COLO829 (cell line): ENCODE results near the gene PCSK5.

Experiments
- DNase-seq: peaks from one replicate; pipeline ENCODE4 v3.0.0; 2012; ENCODE audit warnings: low spot score

The PCSK5 gene

DNA sequence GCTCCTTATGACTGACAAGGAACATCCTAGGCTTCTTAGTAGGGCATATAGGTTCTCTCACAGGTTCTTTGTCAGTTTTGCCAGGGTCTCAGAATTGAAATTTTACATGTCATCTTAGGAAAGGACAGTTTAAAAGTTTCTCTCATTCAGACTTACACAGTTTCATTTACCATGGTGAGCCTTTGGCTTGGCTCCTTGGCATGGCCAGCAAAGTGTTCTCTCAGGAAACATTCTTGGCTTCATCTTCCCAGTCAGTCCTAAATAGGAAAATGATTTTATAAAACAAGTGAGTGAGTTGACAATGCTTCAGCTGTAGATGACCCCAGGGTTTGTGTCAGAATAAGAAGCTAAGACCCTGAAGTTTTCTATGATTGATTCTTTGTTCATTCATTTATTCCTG lies 191.6 kb downstream of the PCSK5 start:
- DNase-seq: no peak

DNA sequence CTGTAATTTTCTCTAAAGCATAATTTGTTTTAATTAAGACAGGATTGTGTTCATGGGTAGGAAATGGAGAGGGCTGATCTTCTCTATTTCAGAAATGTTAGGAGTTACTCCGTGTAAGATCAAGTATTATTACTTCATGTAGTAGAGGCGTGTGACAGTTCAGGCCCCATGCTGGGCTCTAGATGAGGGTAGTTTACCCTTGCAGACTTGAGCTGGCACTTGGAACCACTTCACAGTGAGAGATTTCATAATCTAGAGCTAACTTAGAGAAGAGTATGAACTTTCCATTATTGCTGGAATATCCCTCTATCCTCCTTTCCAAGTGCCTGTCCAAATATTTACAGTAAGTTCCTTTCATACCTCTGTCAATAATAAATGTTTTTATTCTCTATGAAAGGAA lies 195.1 kb downstream of the PCSK5 start:
- DNase-seq: no peak

DNA sequence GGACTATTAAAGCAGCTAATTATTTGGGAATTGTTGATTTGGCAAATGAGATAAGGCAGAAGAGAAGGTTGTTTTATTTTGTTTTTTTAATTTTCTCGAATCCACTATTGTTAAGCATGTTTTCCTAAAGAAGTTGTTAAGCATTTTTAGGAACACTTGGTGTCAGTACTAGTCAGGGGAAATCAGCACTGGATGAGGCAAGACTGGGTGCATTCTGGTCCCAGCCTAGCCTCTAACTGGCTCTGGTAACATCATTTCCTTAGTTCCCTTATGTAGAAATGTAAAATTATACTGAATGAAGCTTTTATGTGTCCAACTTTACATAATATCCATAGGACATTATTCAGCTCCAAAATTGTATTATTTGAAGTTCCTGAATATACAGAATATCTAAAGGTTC lies 196.1 kb downstream of the PCSK5 start:
- no peak for DNase-seq

DNA sequence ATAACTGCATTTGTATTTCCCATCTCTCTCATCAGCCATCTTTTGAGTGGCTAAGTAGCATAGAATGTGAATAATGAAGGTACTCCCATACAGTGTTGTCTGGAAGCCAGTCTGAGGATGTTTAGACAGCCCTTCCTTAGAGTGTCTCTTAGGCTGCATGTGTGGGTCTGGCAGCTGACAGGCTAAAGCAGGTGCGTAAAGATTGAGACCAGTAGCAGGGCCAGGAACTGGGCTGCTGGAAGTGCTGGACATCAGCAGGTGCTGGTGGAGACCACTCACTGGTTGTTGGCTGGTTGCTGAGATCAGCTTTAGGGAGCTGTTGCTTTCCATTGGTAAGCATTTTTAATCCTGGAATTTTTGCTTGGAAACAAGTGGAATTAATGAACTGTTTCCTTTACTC lies 197.5 kb downstream of the PCSK5 start:
- DNase-seq: no peak

DNA sequence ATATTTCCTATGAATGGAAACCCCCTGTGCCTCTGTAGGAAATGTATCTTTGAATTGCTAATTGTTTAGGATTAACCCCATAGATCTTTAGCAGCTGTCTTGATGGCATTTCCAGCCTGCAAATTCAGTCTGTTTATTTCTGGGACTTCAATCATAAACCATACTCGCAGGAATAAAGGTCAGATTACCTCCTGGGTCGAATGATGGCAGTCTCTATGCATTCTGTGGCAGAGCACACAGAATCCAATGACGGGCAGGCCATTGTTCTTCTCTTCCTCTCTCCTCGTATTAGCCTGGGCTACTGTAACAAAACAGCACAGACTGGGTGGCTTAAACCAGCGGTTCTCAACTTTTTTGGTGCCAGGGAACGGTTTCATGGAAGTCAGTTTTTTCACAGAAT lies 199.9 kb downstream of the PCSK5 start:
- no peak for DNase-seq

DNA sequence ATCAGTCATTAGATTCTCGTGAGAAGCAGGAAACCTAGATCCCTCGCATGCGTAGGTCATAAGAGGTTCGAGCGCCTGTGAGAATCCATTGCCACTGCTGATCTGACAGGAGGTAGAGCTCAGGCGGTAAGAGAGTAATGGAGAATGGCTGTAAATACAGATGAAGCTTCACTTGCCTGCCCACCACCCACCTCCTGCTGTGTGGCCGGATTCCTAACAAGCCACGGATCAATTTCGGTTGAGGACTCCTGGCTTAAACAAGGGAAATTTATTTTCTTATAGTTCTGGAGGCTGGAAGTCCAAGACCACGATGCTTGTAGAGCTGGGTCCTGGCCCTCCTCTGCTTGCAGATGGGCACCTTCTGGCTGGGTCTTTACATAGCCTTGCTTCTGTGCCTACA lies 200.4 kb downstream of the PCSK5 start:
- DNase-seq: no peak

DNA sequence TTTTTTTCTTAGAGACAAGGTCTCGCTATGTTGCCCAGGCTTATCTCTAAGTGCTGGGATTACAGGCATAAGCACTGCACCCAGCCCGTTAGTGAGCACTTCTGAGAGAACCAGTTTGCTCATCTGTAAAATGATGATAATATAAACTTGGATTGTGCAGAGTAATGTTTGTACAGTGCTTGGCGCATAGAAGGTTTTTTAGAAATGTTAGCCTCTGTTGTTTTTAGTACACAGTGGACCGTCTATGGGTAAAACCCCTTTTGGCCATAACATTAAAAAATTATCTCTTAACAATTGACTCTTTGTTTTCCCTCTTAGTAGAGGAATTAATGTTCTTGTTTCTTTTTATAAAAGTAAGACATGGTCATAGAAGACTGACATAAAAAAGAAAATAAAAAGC lies 202.1 kb downstream of the PCSK5 start:
- DNase-seq: peak; percentile 79

DNA sequence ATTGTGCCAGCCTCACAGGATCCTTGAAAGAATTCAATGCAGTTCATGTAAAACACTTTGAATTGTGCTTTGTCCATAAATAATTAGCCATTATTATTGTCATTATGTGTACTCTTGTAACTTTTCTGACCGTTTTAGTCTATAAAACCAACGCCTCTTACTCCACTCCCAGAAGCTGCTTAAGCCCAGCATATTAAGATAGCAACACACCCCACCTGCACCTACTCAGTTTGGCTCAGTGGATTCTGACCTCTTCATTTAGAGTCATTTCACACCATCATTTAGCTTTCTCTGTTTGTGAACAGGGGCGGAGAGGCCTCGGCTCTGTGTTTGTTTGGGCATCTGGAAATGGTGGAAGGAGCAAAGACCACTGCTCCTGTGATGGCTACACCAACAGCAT lies 205.1 kb downstream of the PCSK5 start:
- no peak for DNase-seq

DNA sequence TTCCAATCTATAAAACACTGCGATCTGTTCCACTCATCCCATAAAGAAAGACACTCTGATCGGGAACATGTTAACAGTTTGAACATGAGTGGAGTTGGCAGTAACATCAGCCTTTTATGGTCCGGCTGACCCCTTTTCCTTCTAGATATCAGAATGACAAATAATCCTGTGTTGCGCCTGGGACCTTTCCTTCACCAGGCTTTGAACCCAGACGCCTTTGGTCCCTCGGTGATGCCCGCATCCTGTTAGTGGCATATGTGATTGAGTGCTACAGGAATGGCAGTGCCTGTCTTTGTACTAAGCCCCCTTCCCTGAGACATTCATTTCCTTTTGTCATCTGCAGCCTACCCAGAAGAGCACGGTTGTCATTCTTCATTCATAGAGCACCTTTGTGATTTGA lies 209.0 kb downstream of the PCSK5 start:
- DNase-seq: no peak

DNA sequence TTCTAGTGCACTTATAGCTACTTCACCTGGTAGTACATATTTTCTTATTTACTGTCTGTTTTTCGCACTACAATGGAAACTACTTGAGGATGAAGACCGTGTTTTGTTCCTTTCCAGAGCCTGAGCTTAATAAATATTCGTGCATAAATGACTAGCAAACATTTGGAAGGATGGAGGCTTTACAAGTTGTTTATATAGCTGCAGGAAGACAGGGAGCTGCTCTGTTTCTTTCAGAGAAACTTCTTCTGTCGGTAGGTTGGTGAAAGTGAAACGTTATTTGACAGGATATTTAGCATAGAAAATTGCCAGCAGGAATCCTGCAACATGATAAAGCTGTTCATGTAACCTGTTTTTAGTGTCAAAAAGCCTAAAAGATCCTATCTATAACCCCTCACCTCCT lies 210.6 kb downstream of the PCSK5 start:
- no peak for DNase-seq

DNA sequence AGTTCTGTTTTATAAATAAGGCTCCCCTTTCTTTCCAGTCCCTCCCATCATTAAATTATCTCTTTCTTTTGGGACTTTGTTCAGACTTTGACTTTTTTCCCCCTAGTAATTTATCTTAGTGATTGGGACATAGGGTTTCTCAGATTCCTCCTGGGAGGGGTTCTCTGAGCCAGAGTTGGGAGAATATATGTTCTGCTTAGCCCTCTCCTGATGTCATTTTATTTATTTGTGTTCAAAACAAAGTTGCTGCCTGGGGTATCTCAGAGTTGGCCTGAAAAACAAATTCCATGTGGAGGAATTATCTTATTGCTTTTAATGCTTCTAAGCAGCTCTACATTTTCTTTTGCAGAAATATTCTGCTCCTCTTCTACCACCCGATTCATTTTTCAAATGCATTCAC lies 211.0 kb downstream of the PCSK5 start:
- no peak for DNase-seq

DNA sequence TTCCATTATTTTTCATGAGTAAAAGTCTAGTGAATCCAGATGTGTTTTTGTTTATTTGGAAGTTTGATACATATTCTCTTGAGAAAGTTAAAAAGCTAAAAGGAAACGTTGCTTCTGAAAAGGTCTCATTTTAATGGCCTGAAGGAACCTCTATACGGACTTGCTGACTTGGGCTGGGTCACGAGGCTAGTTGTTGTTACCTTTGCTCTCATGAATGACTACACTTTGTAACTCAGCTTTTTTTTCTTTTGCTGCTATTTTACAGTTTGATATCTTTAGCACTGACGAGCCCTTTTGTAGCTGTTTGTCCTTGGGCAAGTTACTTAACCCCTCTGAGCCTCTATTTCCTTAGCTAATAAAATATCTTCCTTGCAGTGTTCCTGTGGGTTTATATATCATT lies 211.5 kb downstream of the PCSK5 start:
- no peak for DNase-seq

DNA sequence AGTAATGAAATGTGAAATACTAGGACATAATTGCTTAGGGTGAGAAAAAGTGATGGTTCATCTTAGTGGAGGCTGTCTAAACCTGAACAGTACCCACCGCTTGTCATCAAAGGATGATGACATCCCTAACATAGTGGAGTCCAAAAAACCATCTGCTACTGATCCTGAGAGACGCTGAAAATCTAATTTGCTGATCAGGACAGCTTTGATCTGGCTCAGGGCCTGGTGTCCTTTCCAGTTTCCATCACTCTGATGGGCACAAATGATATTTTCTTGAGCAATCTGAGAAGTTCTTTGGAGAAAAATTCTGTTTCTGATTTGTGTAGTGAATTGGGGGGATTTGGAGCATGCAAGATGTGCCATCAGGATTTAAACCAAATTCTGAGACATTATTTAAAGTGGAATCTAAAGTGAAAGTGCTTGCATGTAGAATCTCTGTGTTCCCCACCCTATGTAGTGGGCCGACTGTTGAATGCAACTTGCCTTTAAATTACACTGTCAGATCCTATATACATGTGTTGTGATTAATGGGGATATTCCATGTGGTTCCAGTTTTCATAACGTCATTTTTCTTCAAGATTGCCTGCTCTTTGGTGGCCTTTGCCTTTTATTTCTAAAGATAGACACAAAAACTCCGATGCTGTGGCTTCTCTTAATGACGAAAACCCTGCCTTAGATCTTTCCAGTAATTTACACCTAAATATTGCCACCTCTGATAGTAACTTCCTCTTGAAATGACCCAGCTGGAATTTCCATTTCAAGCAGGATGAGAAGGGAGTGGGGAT lies 213.2 kb downstream of the PCSK5 start:
- no peak for DNase-seq

DNA sequence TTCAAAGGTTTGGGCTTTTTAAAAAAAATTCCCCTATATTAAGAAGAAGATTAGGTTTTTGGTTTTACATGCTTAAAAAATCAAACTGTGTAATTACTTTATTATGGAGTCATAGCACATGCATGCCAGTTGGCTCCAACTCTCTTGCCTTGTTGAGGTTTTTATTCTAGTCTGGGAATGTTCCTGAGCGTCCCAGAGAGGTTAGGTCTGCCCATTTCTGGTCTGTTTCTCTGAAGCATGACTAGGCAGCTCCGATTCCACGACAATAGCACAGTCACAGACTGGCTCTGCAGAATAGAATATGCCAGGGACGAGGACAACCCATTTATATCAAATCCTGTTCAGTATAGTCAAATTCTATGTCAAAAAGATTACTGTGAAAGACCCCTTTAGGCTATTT lies 217.0 kb downstream of the PCSK5 start:
- no peak for DNase-seq

DNA sequence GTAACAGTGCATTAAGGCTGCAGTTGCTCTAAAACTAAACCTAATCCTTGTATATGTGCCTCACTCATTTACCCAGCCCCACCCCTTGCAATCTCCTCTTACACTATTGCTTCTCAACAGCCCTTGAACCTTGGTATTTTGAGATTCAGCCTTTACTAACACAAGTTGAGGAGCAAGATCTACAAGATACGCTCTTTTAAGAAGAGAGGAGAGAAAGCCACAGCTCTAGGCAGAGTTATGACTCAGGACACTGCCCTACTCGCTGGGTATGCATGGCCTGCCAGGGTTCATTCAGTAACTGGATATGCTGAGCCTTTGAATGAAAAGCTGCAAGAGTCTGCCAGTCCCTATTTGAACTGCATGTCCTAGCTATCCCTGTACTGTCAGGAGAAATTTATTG lies 219.5 kb downstream of the PCSK5 start:
- DNase-seq: no peak

DNA sequence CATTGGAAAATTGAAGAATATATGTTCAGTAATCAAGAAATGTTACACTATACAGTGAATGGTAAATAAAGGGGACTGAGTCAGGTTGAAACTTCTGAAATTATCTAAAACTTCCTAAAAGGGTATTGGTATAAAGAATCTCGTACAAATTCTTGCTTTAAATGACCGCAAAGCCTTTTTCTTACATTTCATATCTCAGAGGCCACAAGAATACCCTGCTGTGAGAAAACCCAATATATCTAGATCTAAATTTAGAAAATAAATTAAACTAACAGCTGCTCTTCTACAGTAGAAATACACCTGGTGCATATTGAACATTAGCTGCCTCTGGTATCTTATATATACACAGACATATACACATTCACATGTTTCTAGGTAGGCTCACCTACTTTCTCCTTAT lies 221.7 kb downstream of the PCSK5 start:
- no peak for DNase-seq

DNA sequence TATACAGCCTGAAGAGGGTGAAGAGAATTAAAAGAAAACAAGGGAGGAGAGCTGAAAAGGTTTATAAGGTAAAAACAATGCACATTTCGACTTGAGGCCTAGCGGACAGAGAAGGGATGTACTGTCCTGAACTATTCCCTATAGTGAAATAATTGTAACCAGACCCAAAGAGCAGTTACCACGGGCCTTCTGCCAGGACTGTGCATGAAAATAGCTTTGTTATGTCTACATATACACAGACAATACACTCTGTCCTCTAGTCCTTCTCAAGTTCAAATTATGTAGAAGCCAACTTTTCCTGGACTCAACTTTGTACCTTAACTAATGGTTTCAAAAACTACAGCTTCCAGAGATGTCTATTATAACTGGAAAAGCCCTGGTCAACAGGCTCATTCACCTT lies 223.7 kb downstream of the PCSK5 start:
- no peak for DNase-seq

DNA sequence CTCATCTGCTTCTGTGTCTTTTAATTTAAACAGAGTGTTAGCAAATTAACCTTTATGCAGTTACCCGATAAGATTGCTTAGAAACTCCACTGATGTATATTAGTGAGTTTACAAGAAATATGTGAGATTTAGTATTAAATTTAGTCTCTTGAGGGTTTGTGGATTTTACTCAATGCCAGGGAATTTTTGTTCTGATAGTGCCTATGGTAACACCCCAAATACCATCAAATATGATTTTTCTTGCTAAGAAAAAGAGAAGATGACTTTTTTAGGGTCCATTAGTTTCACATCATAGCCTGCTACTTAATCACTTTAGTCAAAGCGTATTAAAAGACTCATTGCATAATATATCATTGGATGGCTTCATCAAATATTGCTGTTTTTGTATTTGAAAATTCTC lies 224.9 kb downstream of the PCSK5 start:
- no peak for DNase-seq

DNA sequence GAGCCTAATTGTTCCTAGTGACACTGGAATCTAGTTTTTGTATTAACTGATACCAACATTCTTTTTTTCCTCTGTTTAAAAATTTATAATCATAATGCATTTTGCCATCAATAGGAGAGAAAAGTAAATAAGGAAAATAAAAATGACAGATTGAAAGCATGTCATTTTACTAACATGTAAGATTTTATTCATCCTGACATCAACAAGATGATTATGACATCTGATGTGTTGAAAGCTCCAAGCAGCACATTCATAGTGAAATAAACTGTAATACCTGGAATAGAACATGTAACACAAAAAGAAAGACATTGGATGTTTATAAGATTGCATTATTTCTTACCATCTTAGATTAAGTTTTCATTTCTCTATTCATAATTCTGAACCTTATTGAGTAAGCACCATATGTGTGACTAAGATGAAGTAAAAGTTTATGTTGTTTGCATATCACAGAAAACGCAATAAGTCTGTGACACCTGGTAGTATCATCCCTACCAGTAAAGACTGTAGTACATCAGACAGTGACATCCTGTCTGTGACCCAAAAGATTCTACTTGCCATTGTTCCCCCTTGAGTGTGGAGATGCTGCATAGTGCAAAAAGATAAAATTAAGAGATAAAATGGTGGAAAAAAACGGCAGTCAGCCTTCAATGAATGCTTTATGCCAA lies 225.6 kb downstream of the PCSK5 start:
- DNase-seq: no peak

DNA sequence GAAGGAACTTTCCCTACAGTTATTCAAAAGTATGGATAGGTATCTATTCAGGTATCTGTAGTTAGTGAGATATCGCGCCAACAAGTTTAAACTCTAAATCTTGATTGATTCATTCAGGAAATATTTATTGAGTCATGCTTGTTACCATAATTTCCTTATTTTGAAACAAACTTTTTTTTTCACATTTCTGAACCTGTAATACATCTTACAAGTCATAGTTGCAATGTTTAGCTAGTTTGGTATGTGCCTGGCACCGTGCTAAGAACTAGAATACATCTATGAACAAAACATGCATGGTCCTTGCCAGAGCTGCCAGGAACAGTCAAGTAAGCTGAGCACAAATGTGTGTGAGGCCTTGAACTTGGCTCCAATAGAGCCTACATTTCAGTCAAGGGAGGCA lies 226.4 kb downstream of the PCSK5 start:
- DNase-seq: no peak

DNA sequence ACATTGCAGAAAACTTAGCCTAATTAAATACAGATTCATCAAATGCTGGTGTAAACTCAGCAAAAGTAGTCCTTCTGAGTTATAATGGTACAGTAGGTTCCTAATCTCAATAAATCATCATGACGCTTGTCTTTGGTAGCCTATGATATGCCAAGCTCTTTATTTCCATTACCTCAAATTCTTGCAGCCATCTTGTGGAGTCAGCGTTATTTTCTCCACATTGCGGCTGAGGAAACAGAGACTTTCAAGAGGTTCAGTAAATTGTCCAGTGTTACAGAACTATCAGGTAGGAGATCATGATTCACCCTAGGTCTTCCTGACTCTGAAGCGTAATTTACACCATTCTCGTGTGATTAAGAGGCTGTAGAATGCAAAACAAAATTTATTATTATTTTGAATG lies 237.2 kb downstream of the PCSK5 start:
- no peak for DNase-seq

DNA sequence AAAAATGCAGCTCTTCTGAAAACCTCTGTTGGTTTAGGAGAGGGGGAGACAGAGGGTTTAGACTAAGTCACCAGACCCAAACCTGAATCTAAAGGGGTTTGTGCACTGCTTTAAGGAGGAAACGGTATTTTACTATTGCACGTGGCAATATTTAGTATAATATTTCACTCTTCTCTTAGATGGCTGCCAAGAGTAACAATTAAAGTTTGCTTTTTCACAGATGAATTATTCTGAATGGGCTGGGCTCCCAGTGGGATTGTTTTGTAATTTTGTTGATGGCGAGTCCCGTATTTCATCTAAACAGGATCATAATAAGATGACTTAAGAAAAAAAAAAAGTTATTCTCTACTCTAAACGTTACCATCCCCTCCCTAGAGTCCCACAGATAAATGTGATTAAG lies 245.4 kb downstream of the PCSK5 start:
- no peak for DNase-seq

DNA sequence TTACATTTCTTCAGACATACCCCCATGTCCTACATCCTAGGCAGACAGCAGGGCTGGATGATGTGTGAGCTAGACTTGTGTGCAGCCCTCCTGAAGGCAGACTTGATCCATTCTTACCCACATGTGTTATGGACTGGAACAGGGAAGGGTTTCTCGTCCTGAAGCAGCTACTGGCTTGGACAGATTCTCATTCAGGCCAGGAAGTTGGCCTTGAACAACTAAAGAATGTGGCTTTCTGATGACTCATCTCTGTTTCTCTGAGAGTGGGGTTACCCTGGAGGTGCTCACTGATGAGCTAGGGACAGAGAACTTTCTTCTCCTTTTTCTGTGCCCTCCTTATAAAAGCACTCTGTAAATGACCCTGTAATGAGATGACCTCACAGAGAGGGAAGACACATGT lies 246.5 kb downstream of the PCSK5 start:
- peak; percentile 6 for DNase-seq

DNA sequence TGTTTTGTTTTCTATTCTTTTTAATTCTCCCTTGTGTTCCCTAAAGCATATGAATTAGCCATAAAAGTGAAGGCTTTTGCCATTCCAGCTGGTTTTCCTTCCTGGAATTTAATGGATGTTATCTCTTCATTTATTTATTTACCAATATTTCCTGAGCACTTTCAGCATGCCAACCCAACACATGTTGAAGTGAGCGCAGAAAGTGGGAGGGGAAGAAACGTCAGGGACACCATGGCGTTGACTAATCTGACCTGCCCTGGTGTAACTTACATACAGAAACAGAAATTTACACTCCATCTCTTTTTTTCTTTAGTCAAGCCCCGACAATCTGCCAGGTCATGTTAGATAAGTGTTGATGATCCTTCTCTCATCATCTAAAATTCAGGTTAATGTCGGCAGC lies 247.5 kb downstream of the PCSK5 start:
- no peak for DNase-seq
